LNCaP clone FGC (cell line): ENCODE data around the gene RSBN1L.
"Not testable (repeated sequence)": the region's sequence is repeated elsewhere in the genome, so short reads cannot be mapped to it uniquely, and the experiment has no call there.

Source experiments
- DNase-seq: peaks from one replicate; pipeline ENCODE4 v3.0.0-alpha.2; 2011; ENCODE audit warnings: low read depth
- H3K4me3 ChIP-seq: 2 replicates; pipeline ENCODE4 v1.5.1; 2011; ENCODE audit warnings: mild to moderate bottlenecking, low read depth, low read length, control low read depth
- TF ChIP-seq, protein P1 (sequence below): IDR thresholded peaks from 2 replicates; pipeline ENCODE4 v1.5.1; 2012; ENCODE audit warnings: mild to moderate bottlenecking; ENCODE audit not compliant: control insufficient read depth, insufficient read depth; ENCODE audit errors: extremely low read depth

Gene RSBN1L

DNA sequence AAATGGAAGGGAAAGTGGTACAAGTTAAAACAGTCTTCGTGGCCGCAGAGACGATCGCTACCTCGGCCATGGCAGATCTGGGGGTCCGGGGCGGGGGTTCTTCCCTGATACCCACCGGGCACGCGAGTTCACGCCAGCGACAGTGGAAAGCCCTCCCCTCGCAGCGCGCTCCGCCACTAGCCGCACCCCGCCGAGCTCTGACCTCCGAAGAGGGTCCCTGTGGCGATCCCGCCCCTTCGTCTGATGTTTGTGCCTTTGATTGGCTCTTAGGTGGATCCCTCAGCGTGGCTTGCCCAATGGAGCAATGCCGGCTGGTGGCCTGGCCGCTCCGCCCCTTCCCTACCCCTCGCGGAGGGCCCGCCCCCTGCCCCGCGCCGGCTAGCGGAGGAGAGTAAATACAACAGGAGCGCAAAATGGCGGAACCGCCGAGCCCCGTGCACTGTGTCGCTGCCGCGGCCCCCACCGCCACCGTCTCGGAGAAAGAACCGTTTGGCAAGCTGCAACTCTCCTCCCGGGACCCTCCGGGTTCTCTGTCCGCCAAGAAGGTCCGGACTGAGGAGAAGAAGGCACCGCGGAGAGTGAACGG, at the start of gene RSBN1L:
Gene RSBN1L, plus strand, starts transcription at position 403 of the 586 bp plus-strand sequence. Its CDS starts 11 bp downstream, at position 414.
- H3K4me3 ChIP-seq = peak within 1 kb of the TSS; percentile 99
- TF ChIP-seq, protein P1, sequence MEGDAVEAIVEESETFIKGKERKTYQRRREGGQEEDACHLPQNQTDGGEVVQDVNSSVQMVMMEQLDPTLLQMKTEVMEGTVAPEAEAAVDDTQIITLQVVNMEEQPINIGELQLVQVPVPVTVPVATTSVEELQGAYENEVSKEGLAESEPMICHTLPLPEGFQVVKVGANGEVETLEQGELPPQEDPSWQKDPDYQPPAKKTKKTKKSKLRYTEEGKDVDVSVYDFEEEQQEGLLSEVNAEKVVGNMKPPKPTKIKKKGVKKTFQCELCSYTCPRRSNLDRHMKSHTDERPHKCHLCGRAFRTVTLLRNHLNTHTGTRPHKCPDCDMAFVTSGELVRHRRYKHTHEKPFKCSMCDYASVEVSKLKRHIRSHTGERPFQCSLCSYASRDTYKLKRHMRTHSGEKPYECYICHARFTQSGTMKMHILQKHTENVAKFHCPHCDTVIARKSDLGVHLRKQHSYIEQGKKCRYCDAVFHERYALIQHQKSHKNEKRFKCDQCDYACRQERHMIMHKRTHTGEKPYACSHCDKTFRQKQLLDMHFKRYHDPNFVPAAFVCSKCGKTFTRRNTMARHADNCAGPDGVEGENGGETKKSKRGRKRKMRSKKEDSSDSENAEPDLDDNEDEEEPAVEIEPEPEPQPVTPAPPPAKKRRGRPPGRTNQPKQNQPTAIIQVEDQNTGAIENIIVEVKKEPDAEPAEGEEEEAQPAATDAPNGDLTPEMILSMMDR = peak; percentile 41
- peak; percentile 89 for DNase-seq

DNA sequence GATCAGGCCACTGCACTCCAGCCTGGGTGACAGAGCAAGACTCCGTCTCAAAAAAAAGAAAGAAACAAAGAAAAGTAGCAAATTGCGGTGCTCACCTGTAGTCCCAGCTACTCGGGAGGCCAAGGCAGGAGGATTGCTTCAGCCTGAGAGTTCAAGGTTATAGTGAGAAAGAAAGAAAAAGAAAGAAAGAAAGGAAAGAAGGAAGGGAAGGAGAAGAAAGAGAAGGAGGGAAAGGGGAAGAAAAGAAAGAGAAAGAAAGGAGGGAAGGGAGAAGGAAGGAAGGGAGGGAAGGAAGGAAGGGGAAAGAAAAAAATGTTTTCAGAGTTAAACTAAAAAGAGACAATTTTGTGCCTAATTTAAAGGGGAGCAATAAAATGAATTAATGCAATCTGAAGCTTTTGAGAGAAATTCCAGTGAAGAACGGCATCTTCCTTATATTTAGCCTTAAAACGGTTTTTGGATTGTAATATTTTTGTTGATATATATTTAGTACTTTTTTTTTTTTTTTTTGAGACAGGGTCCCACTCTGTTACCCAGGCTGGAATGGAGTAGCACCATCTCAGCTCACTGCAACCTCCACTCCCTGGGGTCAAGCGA, 47.4 kb upstream of the RSBN1L start:
- TF ChIP-seq, protein P1 = no peak
- H3K4me3 ChIP-seq = no peak overlapping the region

DNA sequence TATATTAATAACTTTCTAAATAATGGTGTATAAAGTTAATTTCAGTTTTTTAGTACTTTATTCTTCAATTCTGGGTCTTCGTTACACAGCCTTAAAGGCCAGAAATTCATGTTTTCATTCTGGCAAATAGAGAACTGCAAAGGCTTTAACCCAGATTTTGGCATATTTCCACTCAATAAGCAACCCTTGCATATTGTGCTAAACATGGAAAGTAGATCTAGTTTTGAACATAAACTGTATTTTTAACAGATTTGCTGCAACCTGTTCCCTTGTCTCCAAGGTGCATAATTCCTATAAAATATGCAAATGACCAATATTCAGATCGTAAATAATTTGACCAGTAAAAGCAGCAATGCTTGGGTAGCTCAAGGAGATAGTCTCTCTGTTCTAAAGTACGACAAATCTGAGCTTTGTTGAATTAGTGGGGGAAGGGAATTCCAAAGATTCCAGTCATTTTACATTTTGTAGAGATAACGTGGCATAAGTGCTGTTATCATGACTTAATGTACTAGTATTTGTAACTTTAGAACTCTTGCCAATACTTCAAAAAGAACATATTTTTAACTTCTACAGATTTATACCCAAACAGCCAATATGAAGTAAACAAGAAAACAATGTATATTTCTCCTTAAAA, 46.4 kb upstream of the RSBN1L start:
- DNase-seq = no peak
- H3K4me3 ChIP-seq = no peak overlapping the region
- TF ChIP-seq, protein P1 = no peak

More for the DNA sequence above, 47.4 kb upstream of the RSBN1L start:
- DNase-seq = no peak

DNA sequence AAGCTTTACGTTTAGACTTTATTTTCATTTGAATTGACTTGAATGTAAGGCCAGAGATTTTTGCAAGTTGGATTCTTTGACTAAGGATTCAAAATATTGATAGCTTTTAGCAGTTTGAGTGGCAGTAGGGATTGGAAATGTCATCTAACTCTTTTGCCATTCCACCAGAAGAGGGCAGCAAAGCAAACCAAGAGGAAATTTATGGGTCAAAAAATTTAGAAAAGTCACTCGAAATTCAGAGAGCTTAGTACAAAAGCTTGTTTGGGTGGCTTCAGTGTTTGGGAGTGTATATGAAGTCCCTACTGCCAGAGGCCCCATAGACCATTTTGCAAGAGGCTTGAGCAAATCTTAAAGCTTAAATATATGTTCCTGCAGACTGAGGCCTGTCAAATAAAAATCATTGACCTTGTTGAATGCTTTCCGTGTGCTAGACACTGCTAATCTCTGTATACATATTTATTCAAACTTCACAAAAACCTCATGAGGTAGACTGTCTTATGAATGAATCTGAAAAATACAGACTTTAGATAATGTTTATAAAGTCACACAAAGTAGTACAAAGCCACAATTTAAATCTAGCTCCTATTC, 44.6 kb upstream of the RSBN1L start:
- H3K4me3 ChIP-seq = no peak overlapping the region
- TF ChIP-seq, protein P1 = peak; percentile 57
- no peak for DNase-seq

DNA sequence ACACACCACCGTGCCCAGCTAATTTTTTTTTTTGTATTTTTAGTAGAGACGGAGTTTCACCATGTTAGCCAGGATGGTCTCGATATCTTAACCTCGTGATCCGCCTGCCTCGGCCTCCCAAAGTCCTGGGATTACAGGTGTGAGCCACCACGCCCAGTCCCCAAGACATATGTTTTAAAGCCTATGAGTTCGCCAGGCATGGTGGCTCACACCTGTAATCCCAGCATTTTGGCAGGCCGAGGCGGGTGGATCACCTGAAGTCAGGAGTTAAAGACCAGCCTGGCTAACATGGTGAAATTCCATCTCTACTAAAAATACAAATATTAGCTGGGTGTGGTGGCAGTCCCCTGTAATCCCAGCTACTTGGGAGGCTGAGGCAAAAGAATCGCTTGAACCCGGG, 43.4 kb upstream of the RSBN1L start:
- not testable (repeated sequence) for H3K4me3 ChIP-seq, DNase-seq

DNA sequence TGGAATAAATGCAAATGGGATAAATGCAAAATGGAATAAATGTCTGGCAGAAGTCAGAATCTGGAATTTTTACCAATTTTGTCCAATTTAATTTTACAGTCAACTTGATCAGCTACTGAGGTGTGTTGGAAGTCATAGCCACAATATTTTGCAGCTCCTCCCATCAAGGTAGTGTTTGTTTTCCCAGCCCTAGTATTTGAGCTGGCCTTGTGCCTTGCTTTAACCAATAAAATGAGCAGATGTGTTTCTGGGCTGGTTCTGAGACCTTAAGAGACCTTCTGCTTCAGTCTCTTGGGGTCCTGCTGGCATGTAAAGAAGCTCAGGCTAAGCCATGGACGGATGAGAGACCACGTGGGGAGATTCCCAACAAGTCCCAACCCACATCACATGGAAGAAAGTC, 42.7 kb upstream of the RSBN1L start:
- TF ChIP-seq, protein P1 = no peak

DNA sequence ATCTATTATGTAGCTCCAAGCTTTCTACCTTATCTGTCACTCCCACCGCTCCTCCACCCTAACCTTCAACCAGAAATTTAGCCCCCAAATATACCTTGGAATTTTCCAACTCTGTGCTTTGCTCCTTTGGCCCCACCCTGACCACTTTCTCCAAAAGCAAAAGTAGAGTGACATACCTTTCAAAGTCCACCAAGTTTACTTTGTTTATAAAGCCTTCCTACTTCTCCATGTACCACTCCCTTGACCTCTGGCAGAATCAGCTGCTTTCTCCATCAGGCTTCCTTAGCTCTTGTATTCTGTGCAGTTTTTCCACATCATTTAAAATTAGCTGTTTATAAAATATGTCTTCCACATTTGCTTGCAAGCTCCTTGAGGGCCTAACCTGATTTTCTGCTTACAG, 40.9 kb upstream of the RSBN1L start:
- H3K4me3 ChIP-seq = no peak overlapping the region
- TF ChIP-seq, protein P1 = no peak
- no peak for DNase-seq

More for the DNA sequence above, 42.7 kb upstream of the RSBN1L start:
- peak; percentile 80 for DNase-seq
- H3K4me3 ChIP-seq = no peak overlapping the region
